Parathyroid adenoma (tissue), 2 donors: Measurements from ENCODE around the gene KLF1.

Experiments
- H2AFZ ChIP-seq: fragments of 300-600 bp; sonication (generic); one replicate; pipeline ENCODE4 v1.7.0; 2017; ENCODE audit warnings: antibody characterized with exemption, mild to moderate bottlenecking
- H3K27ac ChIP-seq: fragments of 300-600 bp; sonication (generic); one replicate; pipeline ENCODE4 v1.7.0; 2017
- H3K27me3 ChIP-seq: fragments of 300-600 bp; sonication (generic); one replicate; pipeline ENCODE4 v1.7.0; 2017; ENCODE audit warnings: low read length; ENCODE audit not compliant: control insufficient read depth, insufficient read depth
- H3K36me3 ChIP-seq: fragments of 300-600 bp; sonication (generic); one replicate; pipeline ENCODE4 v1.7.0; 2017; ENCODE audit warnings: low read length; ENCODE audit not compliant: control insufficient read depth, insufficient read depth
- H3K4me1 ChIP-seq: fragments of 300-600 bp; sonication (generic); one replicate; pipeline ENCODE4 v1.7.0; 2017; ENCODE audit warnings: control low read depth
- H3K4me2 ChIP-seq: fragments of 300-600 bp; sonication (generic); one replicate; pipeline ENCODE4 v1.7.0; 2017; ENCODE audit warnings: low read length
- H3K4me3 ChIP-seq: fragments of 300-600 bp; sonication (generic); one replicate; pipeline ENCODE4 v1.7.0; 2017; ENCODE audit warnings: low read depth, low read length
- H3K79me2 ChIP-seq: fragments of 300-600 bp; sonication (generic); one replicate; pipeline ENCODE4 v1.7.0; 2017; ENCODE audit warnings: control low read depth
- H3K9ac ChIP-seq: fragments of 300-600 bp; sonication (generic); one replicate; pipeline ENCODE4 v1.7.0; 2017; ENCODE audit warnings: mild to moderate bottlenecking
- H3K9me3 ChIP-seq: fragments of 300-600 bp; sonication (generic); one replicate; pipeline ENCODE4 v1.7.0; 2017; ENCODE audit warnings: low read length; ENCODE audit not compliant: control insufficient read depth
- CTCF ChIP-seq: fragments of 300-600 bp; sonication (generic); IDR thresholded peaks from one replicate; pipeline ENCODE4 v1.7.0; 2017; ENCODE audit warnings: antibody characterized with exemption, mild to moderate bottlenecking
- donor health status: primary hyperparathyroidism.

Gene KLF1

GRCh38 chr19:12886969-12887747 lies at the start of gene KLF1:
TSS of gene KLF1 (minus strand) at chr19:12887201. CDS start at chr19:12887140, 61 bp downstream.
- H2AFZ ChIP-seq = peak within 1 kb of the TSS; percentile 88
- H3K9ac ChIP-seq = no peak within 1 kb of the TSS
- peak within 1 kb of the TSS; percentile 47 for H3K4me3 ChIP-seq
- H3K27me3 ChIP-seq = no peaks in the 10 kb centered on the region
- no peak within 1 kb of the TSS for H3K27ac ChIP-seq
- H3K79me2 ChIP-seq = no peaks in the 10 kb centered on the region
- H3K4me2 ChIP-seq = peak within 1 kb of the TSS; percentile 62
- H3K9me3 ChIP-seq = no peaks in the 10 kb centered on the region
- TF ChIP-seq CTCF = no peak
- no peaks in the 10 kb centered on the region for H3K4me1 ChIP-seq
- no peaks in the 10 kb centered on the region for H3K36me3 ChIP-seq

- Histone ChIP-seq H2AFZ (no peak overlapping the region), H3K4me3 (no peak overlapping the region), H3K9ac (no peak overlapping the region), H3K4me2 (no peak overlapping the region), H3K27ac (no peak overlapping the region), H3K27me3 (no peaks in the 10 kb centered on the region), H3K79me2 (peaks cover 38% of the 10 kb centered on the region), H3K9me3 (no peaks in the 10 kb centered on the region), H3K36me3 (no peaks in the 10 kb centered on the region), H3K4me1 (peaks cover 24% of the 10 kb centered on the region)
- no peak for TF ChIP-seq CTCF
Measured at GRCh38 chr19:12936582-12936981, 49.6 kb upstream of the KLF1 start.

- no peak for TF ChIP-seq CTCF
- Histone ChIP-seq H3K4me2 (no peak overlapping the region), H3K9ac (no peak overlapping the region), H3K79me2 (peaks cover 32% of the 10 kb centered on the region), H3K27me3 (no peaks in the 10 kb centered on the region), H2AFZ (no peak overlapping the region), H3K4me1 (peaks cover 18% of the 10 kb centered on the region), H3K27ac (no peak overlapping the region), H3K9me3 (no peaks in the 10 kb centered on the region), H3K4me3 (no peak overlapping the region), H3K36me3 (no peaks in the 10 kb centered on the region)
Measured at GRCh38 chr19:12935071-12935470, 48.1 kb upstream of the KLF1 start.

GRCh38 chr19:12933287-12934072 lies 46.5 kb upstream of the KLF1 start, which contains the start of gene FARSA:
TSS of gene FARSA (minus strand) at chr19:12933711. CDS start at chr19:12933696, 15 bp downstream.
- Histone ChIP-seq H3K79me2 (peaks cover 20% of the 10 kb centered on the region), H3K4me1 (peaks cover 12% of the 10 kb centered on the region), H3K27ac (peak within 1 kb of the TSS; percentile 73), H3K4me2 (peak within 1 kb of the TSS; percentile 94), H3K9me3 (no peaks in the 10 kb centered on the region), H3K4me3 (peak within 1 kb of the TSS; percentile 92), H3K36me3 (no peaks in the 10 kb centered on the region), H2AFZ (peak within 1 kb of the TSS; percentile 93), H3K9ac (peak within 1 kb of the TSS; percentile 47), H3K27me3 (no peaks in the 10 kb centered on the region)
- no peak for TF ChIP-seq CTCF
